Mammary epithelial cell (primary cell): ENCODE results near the gene ISLR.

Experiments
- CTCF ChIP-seq, 2 donors: IDR thresholded peaks in 1 of 2; conservative IDR thresholded peaks in 1 of 2; 2 replicates each; pipeline ENCODE4 v1.5.1; 2011 to 2012; ENCODE audit warnings: inconsistent platforms in 2 of 2, low read length in 2 of 2, mild to moderate bottlenecking in 2 of 2, control low read depth in 1 of 2, low read depth in 1 of 2; ENCODE audit not compliant: insufficient read depth in 1 of 2; ENCODE audit errors: extremely low read depth in 1 of 2
- EZH2 ChIP-seq: IDR thresholded peaks from 2 replicates; pipeline ENCODE4 v1.6.1; 2012; ENCODE audit warnings: low read length, inconsistent platforms, borderline replicate concordance

- TF ChIP-seq CTCF (conservative IDR thresholded peaks at IDR 0.05 in 1 of 2, IDR thresholded peaks at IDR 0.05 in 1 of 2; ENCODE audit: extremely low read depth in 1 of 2, insufficient read depth in 1 of 2, low read depth in 1 of 2, low read length in 2 of 2) (no peak), EZH2 (no peak)
Measured at GRCh38 chr15:74141591-74141990, 31.9 kb upstream of the ISLR start.
